Lower leg skin (tissue), 4 donors: Measurements from ENCODE around the gene NELL1. TPM values are rescaled to one million over a fixed set of nuclear protein-coding genes. Genes with fewer than 3 reads are reported as not detected.

Source experiments
- DNase-seq, 2 donors: peaks; one replicate each; pipeline ENCODE4 v3.0.0-alpha.2; 2019; ENCODE audit warnings: low spot score in 2 of 2
- H3K4me3 ChIP-seq: fragments of 200-600 bp; sonication (generic); 2 replicates; pipeline ENCODE4 v1.5.1; 2017; ENCODE audit warnings: mild to moderate bottlenecking, low read depth; ENCODE audit not compliant: poor library complexity, severe bottlenecking
- POLR2A ChIP-seq, 2 donors: fragments of 450-650 bp; IDR thresholded peaks; one replicate each; pipeline ENCODE4 v1.6.1; 2016 to 2017; ENCODE audit warnings: antibody characterized with exemption in 2 of 2, mild to moderate bottlenecking in 1 of 2, moderate library complexity in 1 of 2
- WGBS, 2 donors: methylation state at CpG; one replicate each; pipeline ENCODE4 v1.1.5; 2018; 5-methylcytosine and 5-hydroxymethylcytosine counted together
- intact Hi-C: fragments of 100-400 bp; cut with DNase I; formaldehyde crosslinking; loops from one replicate; pipeline ENCODE4 v1.15.0; 2023; ENCODE audit warnings: low total_unique reads
- total RNA-seq, 4 donors: library from RNA; depleted of rRNA; stranded (reverse); fragments of >200 nt; gene quantifications; one replicate each; pipeline ENCODE4 v1.1.0, GENCODE V29; 2016
- TF ChIP-seq, protein P1 (sequence below), 3 donors: fragments of 450-650 bp; IDR thresholded peaks; one replicate each; pipeline ENCODE4 v1.5.1; 2016; ENCODE audit warnings: antibody characterized with exemption in 3 of 3, mild to moderate bottlenecking in 3 of 3, moderate library complexity in 2 of 3

NELL1 gene
- total RNA-seq, 4 donors from 2014 or later: 0.12 to 0.29 (median 0.14) TPM

GRCh38 chr11:20715931-20716330 lies 46.5 kb downstream of the NELL1 start:
- DNase-seq: no peak
- intact Hi-C loops: no loop called here
- H3K4me3 ChIP-seq: no peak overlapping the region
- WGBS, 2 donors: 68 to 84% methylated on average over 3 of the region's 3 CpGs
- TF ChIP-seq, protein P1, sequence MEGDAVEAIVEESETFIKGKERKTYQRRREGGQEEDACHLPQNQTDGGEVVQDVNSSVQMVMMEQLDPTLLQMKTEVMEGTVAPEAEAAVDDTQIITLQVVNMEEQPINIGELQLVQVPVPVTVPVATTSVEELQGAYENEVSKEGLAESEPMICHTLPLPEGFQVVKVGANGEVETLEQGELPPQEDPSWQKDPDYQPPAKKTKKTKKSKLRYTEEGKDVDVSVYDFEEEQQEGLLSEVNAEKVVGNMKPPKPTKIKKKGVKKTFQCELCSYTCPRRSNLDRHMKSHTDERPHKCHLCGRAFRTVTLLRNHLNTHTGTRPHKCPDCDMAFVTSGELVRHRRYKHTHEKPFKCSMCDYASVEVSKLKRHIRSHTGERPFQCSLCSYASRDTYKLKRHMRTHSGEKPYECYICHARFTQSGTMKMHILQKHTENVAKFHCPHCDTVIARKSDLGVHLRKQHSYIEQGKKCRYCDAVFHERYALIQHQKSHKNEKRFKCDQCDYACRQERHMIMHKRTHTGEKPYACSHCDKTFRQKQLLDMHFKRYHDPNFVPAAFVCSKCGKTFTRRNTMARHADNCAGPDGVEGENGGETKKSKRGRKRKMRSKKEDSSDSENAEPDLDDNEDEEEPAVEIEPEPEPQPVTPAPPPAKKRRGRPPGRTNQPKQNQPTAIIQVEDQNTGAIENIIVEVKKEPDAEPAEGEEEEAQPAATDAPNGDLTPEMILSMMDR (IDR thresholded peaks at IDR 0.05): no peak
- no peak for TF ChIP-seq POLR2A (IDR thresholded peaks at IDR 0.05)

DNA sequence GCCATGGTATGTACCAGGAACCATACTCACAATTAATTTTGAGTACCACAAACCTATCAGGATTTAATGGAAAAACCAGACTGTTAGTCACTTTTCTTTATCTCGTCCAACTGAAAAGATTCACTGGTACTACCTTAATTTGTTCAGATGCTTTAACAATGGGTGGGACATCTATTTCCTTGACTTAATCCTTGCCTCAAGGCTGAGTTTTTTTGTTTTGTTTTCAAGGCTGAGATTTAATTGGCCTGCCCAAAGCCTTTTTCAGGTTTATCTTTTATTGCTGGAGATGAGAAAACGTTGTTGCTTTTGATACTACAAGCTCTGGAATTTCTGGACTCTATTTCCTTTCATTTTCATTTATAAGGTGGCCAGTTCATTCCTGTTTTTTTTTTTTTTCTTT lies 50.4 kb downstream of the NELL1 start:
- WGBS, 2 donors: 43 to 53% methylated on average over 2 of the region's 2 CpGs
- TF ChIP-seq, protein P1 (IDR thresholded peaks at IDR 0.05): no peak
- TF ChIP-seq POLR2A (IDR thresholded peaks at IDR 0.05): no peak

DNA sequence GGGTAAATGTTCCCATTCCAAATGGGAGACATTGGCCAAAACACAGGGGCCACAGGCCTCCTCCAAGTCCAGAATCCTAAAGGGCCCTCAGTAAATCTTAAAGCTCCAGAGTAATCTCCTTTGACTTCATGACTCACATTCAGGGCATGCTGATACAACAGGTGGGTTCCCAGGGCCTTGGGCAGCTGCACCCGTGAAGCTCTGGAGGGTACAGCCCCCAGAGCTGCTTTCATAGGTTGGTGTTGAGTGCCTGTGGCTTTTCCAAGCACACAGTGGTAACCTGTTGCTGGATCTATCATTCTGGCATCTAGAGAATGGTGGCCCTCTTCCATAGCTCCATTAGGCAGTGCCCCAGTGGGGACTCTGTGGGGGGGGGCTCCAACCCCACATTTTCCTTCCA lies 54.0 kb downstream of the NELL1 start:
- intact Hi-C loops: no loop called here
- H3K4me3 ChIP-seq: no peak overlapping the region
- DNase-seq: no peak
- WGBS, 2 donors: 47 to 56% methylated on average over 1 of the region's 1 CpG
- TF ChIP-seq, protein P1 (IDR thresholded peaks at IDR 0.05): no peak
- TF ChIP-seq POLR2A (IDR thresholded peaks at IDR 0.05): no peak

More for the DNA sequence above, 50.4 kb downstream of the NELL1 start:
- DNase-seq: no peak
- H3K4me3 ChIP-seq: no peak overlapping the region
- intact Hi-C loops: no loop called here

- TF ChIP-seq POLR2A (IDR thresholded peaks at IDR 0.05): no peak
- TF ChIP-seq, protein P1 (IDR thresholded peaks at IDR 0.05): no peak
- intact Hi-C loops: no loop called here
- WGBS, 2 donors: 71 to 78% methylated on average over 4 of the region's 4 CpGs
- no peak overlapping the region for H3K4me3 ChIP-seq
- no peak for DNase-seq
Observed at GRCh38 chr11:20729597-20730105, 60.3 kb downstream of the NELL1 start.

- DNase-seq: no peak
- TF ChIP-seq POLR2A (IDR thresholded peaks at IDR 0.05): no peak
- TF ChIP-seq, protein P1 (IDR thresholded peaks at IDR 0.05): no peak
- WGBS, 2 donors: 64 to 83% methylated on average over 5 of the region's 5 CpGs
- H3K4me3 ChIP-seq: no peak overlapping the region
- intact Hi-C loops: no loop called here
Observed at GRCh38 chr11:20731676-20732215, 62.4 kb downstream of the NELL1 start.

DNA sequence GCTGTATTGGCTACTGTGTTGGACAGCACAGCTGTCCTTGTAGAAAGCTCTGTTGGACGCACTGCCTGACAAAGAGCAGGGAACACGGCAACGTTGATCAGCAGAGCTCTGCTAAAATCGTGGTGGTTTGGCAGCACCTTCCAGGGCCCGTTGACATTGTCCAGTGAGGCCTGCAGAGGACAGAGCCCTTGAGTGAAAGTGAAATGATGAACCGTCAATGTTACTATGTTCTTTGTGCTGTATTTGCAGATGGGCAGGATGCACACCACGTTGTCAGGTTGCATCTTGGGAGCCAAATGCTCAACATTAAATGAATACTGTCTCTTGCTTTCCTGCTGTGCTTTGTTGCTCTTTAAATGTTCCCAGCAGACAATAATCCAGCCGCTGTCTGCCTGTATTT lies 69.7 kb downstream of the NELL1 start:
- H3K4me3 ChIP-seq: no peak overlapping the region
- TF ChIP-seq, protein P1 (IDR thresholded peaks at IDR 0.05): no peak
- no peak for TF ChIP-seq POLR2A (IDR thresholded peaks at IDR 0.05)
- no peak for DNase-seq
- intact Hi-C loops: no loop called here
- 63 to 68% methylated on average over 8 of the region's 8 CpGs for WGBS, 2 donors
